PFSK-1 (cell line): ENCODE data around the gene THSD7B.

Experiments
- FOXP2 ChIP-seq: optimal IDR thresholded peaks from 2 replicates; pipeline ENCODE3; 2011; ENCODE audit warnings: borderline replicate concordance, control low read depth, inconsistent platforms; ENCODE audit not compliant: insufficient read depth; ENCODE audit errors: extremely low read length, extremely low read depth
- POLR2AphosphoS5 ChIP-seq: IDR thresholded peaks from 2 replicates; pipeline ENCODE4 v1.6.1; 2012; ENCODE audit warnings: low read depth, mild to moderate bottlenecking, control low read depth, low read length, moderate library complexity
- REST ChIP-seq, 2 experiments: IDR thresholded peaks; 2 replicates each; pipeline versions ENCODE4 v1.6.1 to v1.8.0; 2011 to 2012; ENCODE audit warnings: low read depth in 2 of 2, low read length in 2 of 2, control low read depth in 1 of 2, inconsistent platforms in 1 of 2, mild to moderate bottlenecking in 1 of 2, moderate library complexity in 1 of 2; ENCODE audit not compliant: insufficient read depth in 1 of 2
- SIN3A ChIP-seq: IDR thresholded peaks from 2 replicates; pipeline ENCODE4 v1.6.1; 2012; ENCODE audit warnings: mild to moderate bottlenecking, low read length, moderate library complexity, borderline replicate concordance; ENCODE audit not compliant: insufficient read depth
- TAF1 ChIP-seq: IDR thresholded peaks from 2 replicates; pipeline ENCODE4 v1.6.1; 2012; ENCODE audit warnings: low read length, control low read depth, borderline replicate concordance; ENCODE audit not compliant: insufficient read depth

Gene THSD7B

GRCh38 chr2:137154946-137155345 lies 389.6 kb downstream of the THSD7B start:
- TF ChIP-seq TAF1 (no peak), REST (IDR thresholded peaks at IDR 0.05; ENCODE audit: insufficient read depth in 1 of 2, low read depth in 2 of 2, low read length in 2 of 2) (no peak), FOXP2 (no peak), POLR2AphosphoS5 (no peak), SIN3A (no peak)

- TF ChIP-seq FOXP2: no peak
- TF ChIP-seq REST (IDR thresholded peaks at IDR 0.05; ENCODE audit: insufficient read depth in 1 of 2, low read depth in 2 of 2, low read length in 2 of 2): no peak
- TF ChIP-seq TAF1: no peak
- no peak for TF ChIP-seq SIN3A
- no peak for TF ChIP-seq POLR2AphosphoS5
Measured at GRCh38 chr2:137155356-137156104, 390.2 kb downstream of the THSD7B start.

GRCh38 chr2:137156221-137156844 lies 391.0 kb downstream of the THSD7B start:
- TF ChIP-seq SIN3A: no peak
- TF ChIP-seq REST (IDR thresholded peaks at IDR 0.05; ENCODE audit: insufficient read depth in 1 of 2, low read depth in 2 of 2, low read length in 2 of 2): no peak
- TF ChIP-seq POLR2AphosphoS5: no peak
- no peak for TF ChIP-seq TAF1
- TF ChIP-seq FOXP2: no peak

GRCh38 chr2:137157851-137158250 lies 392.5 kb downstream of the THSD7B start:
- TF ChIP-seq FOXP2 (no peak), REST (IDR thresholded peaks at IDR 0.05; ENCODE audit: insufficient read depth in 1 of 2, low read depth in 2 of 2, low read length in 2 of 2) (no peak), POLR2AphosphoS5 (no peak), TAF1 (no peak), SIN3A (no peak)
